H1 (cell line): ENCODE data around the gene PPM1M. TPM values are rescaled to one million over a fixed set of nuclear protein-coding genes. Genes with fewer than 3 reads are reported as not detected.

ENCODE experiments used
- CTCF ChIA-PET: fragments of 300-600 bp; sonication (Branson Sonifier 250); formaldehyde crosslinking; loops from one replicate; lab custom pipeline; 2021; ENCODE audit not compliant: partially characterized antibody; lab: Charles Lee
- POLR2A ChIA-PET: fragments of 300-600 bp; sonication (Branson Sonifier 250); formaldehyde crosslinking; loops from one replicate; lab custom pipeline; 2021; ENCODE audit warnings: inconsistent platforms; ENCODE audit not compliant: partially characterized antibody; lab: Charles Lee
- DNase-seq, 2 experiments: peaks; one replicate each; pipeline versions ENCODE4 v3.0.0 to v3.0.0-alpha.2; 2010 to 2022; ENCODE audit warnings: low spot score in 2 of 2, low read depth in 1 of 2, mixed read lengths in 1 of 2
- FAIRE-seq: peaks from 2 replicates; lab custom pipeline; 2011; peaks lifted over from hg19 to GRCh38; lab: Jason Lieb, UNC
- H2AFZ ChIP-seq: 2 replicates; pipeline ENCODE4 v1.8.1; 2012; ENCODE audit warnings: low read length, inconsistent platforms
- H2AK5ac ChIP-seq: 2 replicates; pipeline ENCODE4 v1.6.1; 2013; ENCODE audit warnings: low read depth, low read length
- H2BK120ac ChIP-seq: replicated peaks from 2 replicates; pipeline ENCODE3; 2013; ENCODE audit warnings: low read depth, low read length, inconsistent platforms
- H2BK12ac ChIP-seq: 2 replicates; pipeline ENCODE4 v1.6.1; 2013; ENCODE audit warnings: low read depth, low read length
- H2BK15ac ChIP-seq: 2 replicates; pipeline ENCODE4 v1.6.1; 2013; ENCODE audit warnings: low read length
- H2BK20ac ChIP-seq: 2 replicates; pipeline ENCODE4 v1.6.1; 2013; ENCODE audit warnings: low read length
- H2BK5ac ChIP-seq: 2 replicates; pipeline ENCODE4 v1.6.1; 2013; ENCODE audit warnings: low read depth, low read length
- H3K14ac ChIP-seq: 2 replicates; pipeline ENCODE4 v1.6.1; 2013; ENCODE audit warnings: inconsistent platforms; ENCODE audit not compliant: insufficient read length
- H3K18ac ChIP-seq: 2 replicates; pipeline ENCODE4 v1.6.1; 2013; ENCODE audit warnings: low read length; ENCODE audit errors: extremely low read depth
- H3K23ac ChIP-seq: 2 replicates; pipeline ENCODE4 v1.6.1; 2013; ENCODE audit warnings: inconsistent platforms; ENCODE audit not compliant: insufficient read length
- H3K23me2 ChIP-seq: 2 replicates; pipeline ENCODE4 v1.6.1; 2013; ENCODE audit warnings: low read depth, low read length
- H3K27ac ChIP-seq: 2 replicates; pipeline ENCODE4 v1.6.1; 2011; ENCODE audit warnings: low read depth, low read length, inconsistent platforms
- H3K27me3 ChIP-seq, 4 experiments: replicated peaks in 1 of 4; 1 replicate in 1 of 4; 2 replicates in 3 of 4; pipeline versions ENCODE4 v1.6.1 to v1.8.1; 2011 to 2013; ENCODE audit warnings: low read length in 3 of 4, mild to moderate bottlenecking in 3 of 4, inconsistent platforms in 2 of 4, mixed read lengths in 2 of 4, moderate library complexity in 1 of 4; ENCODE audit not compliant: control insufficient read depth in 3 of 4, insufficient read depth in 3 of 4; ENCODE audit errors: extremely low read depth in 1 of 4
- H3K36me3 ChIP-seq, 4 experiments: 2 replicates each; pipeline versions ENCODE4 v1.6.1 to v1.8.1; 2011 to 2013; ENCODE audit warnings: mild to moderate bottlenecking in 4 of 4, low read length in 3 of 4, moderate library complexity in 2 of 4, control low read depth in 1 of 4, inconsistent platforms in 1 of 4; ENCODE audit not compliant: insufficient read depth in 4 of 4, control insufficient read depth in 2 of 4
- H3K4ac ChIP-seq: replicated peaks from 2 replicates; pipeline ENCODE3; 2013; ENCODE audit warnings: low read length, low read depth, mixed read lengths, inconsistent platforms; ENCODE audit not compliant: insufficient read length
- H3K4me1 ChIP-seq, 4 experiments: replicated peaks in 1 of 4; 1 replicate in 1 of 4; 2 replicates in 3 of 4; pipeline versions ENCODE4 v1.6.1 to v1.8.1; 2011 to 2013; ENCODE audit warnings: low read length in 3 of 4, inconsistent platforms in 2 of 4, mixed read lengths in 1 of 4; ENCODE audit not compliant: insufficient read depth in 4 of 4, control insufficient read depth in 3 of 4
- H3K4me2 ChIP-seq, 2 experiments: 2 replicates each; pipeline versions ENCODE4 v1.6.1 to v1.8.1; 2011 to 2013; ENCODE audit warnings: low read depth in 2 of 2, low read length in 2 of 2, control low read depth in 1 of 2, inconsistent platforms in 1 of 2, mild to moderate bottlenecking in 1 of 2; ENCODE audit not compliant: insufficient read depth in 1 of 2
- H3K4me3 ChIP-seq, 4 experiments: fragments of 200-600, 300-600 bp in 1 of 4; sonication (generic), shearing (Covaris generic), sonication (Bioruptor Twin) in 1 of 4; 2 replicates each; pipeline versions ENCODE4 v1.5.1 to v1.8.1; 2011 to 2016; ENCODE audit warnings: low read length in 4 of 4, low read depth in 3 of 4, control low read depth in 2 of 4, inconsistent platforms in 2 of 4, mild to moderate bottlenecking in 2 of 4, mixed read lengths in 1 of 4, moderate library complexity in 1 of 4; ENCODE audit not compliant: insufficient read depth in 2 of 4; ENCODE audit errors: extremely low read depth in 1 of 4
- H3K56ac ChIP-seq: replicated peaks from 2 replicates; pipeline ENCODE3; 2013; ENCODE audit warnings: low read depth, mild to moderate bottlenecking, mixed read lengths, low read length, inconsistent platforms; ENCODE audit not compliant: insufficient read length
- H3K79me1 ChIP-seq: 2 replicates; pipeline ENCODE4 v1.6.1; 2013; ENCODE audit warnings: low read depth, low read length, control low read depth
- H3K79me2 ChIP-seq, 2 experiments: 2 replicates each; pipeline versions ENCODE4 v1.6.1 to v1.8.1; 2012 to 2013; ENCODE audit warnings: low read length in 2 of 2, mild to moderate bottlenecking in 2 of 2, inconsistent platforms in 1 of 2; ENCODE audit not compliant: insufficient read depth in 2 of 2, control insufficient read depth in 1 of 2
- H3K9ac ChIP-seq, 4 experiments: replicated peaks in 1 of 4; 1 replicate in 1 of 4; 2 replicates in 3 of 4; pipeline versions ENCODE4 v1.6.1 to v1.8.1; 2011 to 2013; ENCODE audit warnings: low read depth in 3 of 4, low read length in 3 of 4, control low read depth in 2 of 4, mild to moderate bottlenecking in 2 of 4, moderate library complexity in 2 of 4, inconsistent platforms in 1 of 4; ENCODE audit errors: extremely low read depth in 1 of 4
- H3K9me3 ChIP-seq, 2 experiments: 2 replicates each; pipeline versions ENCODE4 v1.6.1 to v1.8.1; 2012 to 2013; ENCODE audit warnings: mild to moderate bottlenecking in 2 of 2, moderate library complexity in 2 of 2, control low read depth in 1 of 2, inconsistent platforms in 1 of 2, low read depth in 1 of 2, low read length in 1 of 2, mixed read lengths in 1 of 2; ENCODE audit not compliant: insufficient read depth in 2 of 2
- H4K20me1 ChIP-seq, 2 experiments: replicated peaks in 1 of 2; 2 replicates each; pipeline versions ENCODE3 to v1.8.1; 2011 to 2013; ENCODE audit warnings: inconsistent platforms in 2 of 2, low read length in 2 of 2, mild to moderate bottlenecking in 1 of 2; ENCODE audit not compliant: insufficient read depth in 2 of 2, control insufficient read depth in 1 of 2
- H4K5ac ChIP-seq: 2 replicates; pipeline ENCODE4 v1.6.1; 2013; ENCODE audit warnings: low read length, low read depth, mixed read lengths, inconsistent platforms; ENCODE audit not compliant: insufficient read length
- H4K8ac ChIP-seq: 2 replicates; pipeline ENCODE4 v1.8.0; 2013; ENCODE audit warnings: mild to moderate bottlenecking, moderate library complexity, low read length, inconsistent platforms; ENCODE audit not compliant: insufficient read depth; ENCODE audit errors: extremely low read depth
- H4K91ac ChIP-seq: replicated peaks from 2 replicates; pipeline ENCODE3; 2013; ENCODE audit warnings: low read length, mixed read lengths, inconsistent platforms; ENCODE audit not compliant: insufficient read length
- HDAC6 ChIP-seq: IDR thresholded peaks from one replicate; pipeline ENCODE4 v1.7.1; 2012; ENCODE audit warnings: low read depth, mild to moderate bottlenecking, inconsistent platforms, low read length, moderate library complexity
- WGBS, 2 experiments: shearing (Covaris generic) in 1 of 2; methylation state at CpG; one replicate each; pipeline versions ENCODE4 v1.1.6 to v1.1.7; 2013 to 2015; ENCODE audit warnings: low lambda C conversion rate in 2 of 2, mixed read lengths in 2 of 2, inconsistent platforms in 1 of 2, low coverage in 1 of 2, missing lambda C conversion rate in 1 of 2; ENCODE audit not compliant: insufficient replicate concordance in 2 of 2, insufficient coverage in 1 of 2, insufficient read length in 1 of 2; ENCODE audit errors: extremely low coverage in 1 of 2, missing lambda C conversion rate in 1 of 2; 5-methylcytosine and 5-hydroxymethylcytosine counted together
- polyA plus RNA-seq, 7 experiments: library from polyadenylated mRNA; depleted of rRNA in 3 of 7; stranded (reverse) in 5 of 7; unstranded in 2 of 7; fragments of >200 nt in 5 of 7; fragments of 200-250 nt in 2 of 7; gene quantifications; 1 replicate in 5 of 7; 2 replicates in 1 of 7; 4 replicates in 1 of 7; pipeline versions ENCODE4 v1.2.1 to v1.2.3, GENCODE V29; 2011 to 2013; ENCODE audit warnings: missing spikeins in 2 of 7, mixed read lengths in 2 of 7
- total RNA-seq: library from RNA; stranded (reverse); fragmentation: NEBNext Ultra II Directional; extraction: Animal tissue kit (Norgen Biotek cat#: 25700); gene quantifications from 2 replicates; pipeline ENCODE4 v1.2.1, GENCODE V29; 2021

PPM1M gene
- total and polyA plus RNA-seq, 2 of the 8 experiments (the other 6 are each of a cell fraction or from before 2014, with no cell fraction given), result 5.2 to 6.3 TPM

GRCh38 chr3:52213005-52213404, 32.6 kb upstream of the PPM1M start:
- Histone ChIP-seq H4K20me1 (peaks cover 0 to 7% of the 10 kb centered on the region in 2 experiments), H3K14ac (no peak overlapping the region), H3K23ac (no peak overlapping the region), H3K18ac (no peak overlapping the region), H3K79me2 (no peaks in the 10 kb centered on the region), H3K4ac (no peak overlapping the region), H4K91ac (no peak overlapping the region), H2BK5ac (no peak overlapping the region), H3K27ac (no peak overlapping the region), H3K23me2 (no peaks in the 10 kb centered on the region), H3K79me1 (no peaks in the 10 kb centered on the region), H3K4me1 (no peaks in the 10 kb centered on the region; a peak in 1 of 7 replicates), H3K9ac (no peak overlapping the region), H3K4me3 (no peak overlapping the region), H3K36me3 (peaks cover 18 to 72% (median 58%) of the 10 kb centered on the region in 4 experiments; a peak in 7 of 8 replicates), H3K4me2 (no peak overlapping the region), H2BK15ac (no peak overlapping the region), H2BK120ac (no peak overlapping the region), H2BK20ac (no peak overlapping the region), H2AFZ (no peak overlapping the region), H3K56ac (no peak overlapping the region), H3K27me3 (no peaks in the 10 kb centered on the region), H2AK5ac (no peak overlapping the region), H3K9me3 (no peaks in the 10 kb centered on the region), H4K5ac (no peak overlapping the region), H2BK12ac (no peak overlapping the region), H4K8ac (no peak overlapping the region)
- POLR2A ChIA-PET, result interaction anchor here (0.7 to 0.9 kb wide), 2 partner anchors 36 to 66 kb away, joined by 3 to 4 read pairs; no protein-coding TSS in a partner anchor
- 74% methylated on average over 8 of the region's 8 CpGs; no CpG with 5 or more reads in 1 of the 2 experiments for WGBS, 2 experiments
- FAIRE-seq (no peak), DNase-seq (no peak)
- CTCF ChIA-PET, result interaction anchor here (1.3 to 20.4 kb wide), 3 partner anchors 8 to 22 kb away, joined by 4 to 336 read pairs (median 52); partner anchors contain the start of genes TLR9 and TWF2
- TF ChIP-seq HDAC6, result no peak
